HG03108 (cell line): ENCODE measurements around the gene HIPK4.
"Not testable (repeated sequence)": the region's sequence is repeated elsewhere in the genome, so short reads cannot be mapped to it uniquely, and the experiment has no call there.

Experiments used
- ATAC-seq: cut with Tn5 transposase; IDR thresholded peaks from one replicate; pipeline ENCODE4 v1.9.1; 2021; ENCODE audit warnings: moderate library complexity; ENCODE audit not compliant: unreplicated experiment

The HIPK4 gene, protein sequence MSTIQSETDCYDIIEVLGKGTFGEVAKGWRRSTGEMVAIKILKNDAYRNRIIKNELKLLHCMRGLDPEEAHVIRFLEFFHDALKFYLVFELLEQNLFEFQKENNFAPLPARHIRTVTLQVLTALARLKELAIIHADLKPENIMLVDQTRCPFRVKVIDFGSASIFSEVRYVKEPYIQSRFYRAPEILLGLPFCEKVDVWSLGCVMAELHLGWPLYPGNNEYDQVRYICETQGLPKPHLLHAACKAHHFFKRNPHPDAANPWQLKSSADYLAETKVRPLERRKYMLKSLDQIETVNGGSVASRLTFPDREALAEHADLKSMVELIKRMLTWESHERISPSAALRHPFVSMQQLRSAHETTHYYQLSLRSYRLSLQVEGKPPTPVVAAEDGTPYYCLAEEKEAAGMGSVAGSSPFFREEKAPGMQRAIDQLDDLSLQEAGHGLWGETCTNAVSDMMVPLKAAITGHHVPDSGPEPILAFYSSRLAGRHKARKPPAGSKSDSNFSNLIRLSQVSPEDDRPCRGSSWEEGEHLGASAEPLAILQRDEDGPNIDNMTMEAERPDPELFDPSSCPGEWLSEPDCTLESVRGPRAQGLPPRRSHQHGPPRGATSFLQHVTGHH

DNA sequence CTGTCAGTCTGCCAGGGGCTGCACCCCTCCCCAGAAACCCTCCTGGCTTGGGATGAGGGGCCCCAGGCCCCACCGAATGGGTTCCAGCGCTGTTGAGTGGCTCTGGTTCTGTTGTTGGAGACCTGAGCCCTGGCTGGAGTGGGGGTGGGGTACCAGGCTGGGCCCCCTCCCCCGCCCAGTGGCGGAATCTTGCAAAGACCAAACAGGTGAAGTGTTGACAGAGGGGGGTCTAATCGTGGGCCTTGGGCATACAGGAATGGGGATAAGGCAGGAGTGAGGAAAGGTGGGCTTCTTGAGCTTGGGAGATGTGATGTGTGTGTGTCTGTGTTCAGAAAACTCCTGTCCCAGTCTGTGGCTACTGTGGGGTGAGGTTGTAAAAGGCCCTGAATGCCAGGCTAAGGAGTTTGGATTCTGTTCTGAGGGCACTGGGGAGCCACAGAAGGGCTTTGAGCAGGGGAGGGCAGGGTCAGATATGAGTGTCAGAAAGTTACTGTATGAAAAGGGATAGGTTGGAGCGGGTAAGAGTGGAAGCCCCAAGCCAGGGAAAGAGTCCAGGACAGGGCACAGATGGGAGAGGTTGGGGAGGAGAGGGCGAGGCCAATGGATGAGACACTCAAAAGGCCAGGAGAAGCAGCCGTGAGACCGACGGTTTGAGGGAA is at the start of gene HIPK4:
TSS of gene HIPK4 (minus strand) at position 98 of the 659 bp plus-strand sequence. CDS start 279 bp downstream, outside the sequence.
- ATAC-seq: no peak

DNA sequence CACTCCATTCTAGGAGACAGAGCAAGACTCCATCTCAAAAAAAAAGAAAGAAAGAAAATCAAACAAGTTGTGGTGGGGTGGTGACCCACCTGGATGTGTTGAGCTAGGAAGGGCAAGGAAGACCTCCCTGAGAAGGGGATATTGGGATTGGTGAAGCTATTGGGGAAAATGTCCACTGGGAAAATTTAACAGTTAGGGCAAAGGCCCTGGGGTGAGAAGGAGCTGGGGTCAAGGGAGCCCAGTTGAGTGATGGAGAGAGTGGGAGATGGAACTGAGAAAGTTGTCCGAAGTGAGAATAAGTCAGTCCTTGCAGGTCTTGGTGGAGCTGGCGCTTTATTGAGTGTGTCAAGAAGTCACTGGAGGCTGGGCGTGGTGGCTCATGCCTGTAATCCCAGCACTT is 48.3 kb upstream of the HIPK4 start:
- ATAC-seq: no peak

DNA sequence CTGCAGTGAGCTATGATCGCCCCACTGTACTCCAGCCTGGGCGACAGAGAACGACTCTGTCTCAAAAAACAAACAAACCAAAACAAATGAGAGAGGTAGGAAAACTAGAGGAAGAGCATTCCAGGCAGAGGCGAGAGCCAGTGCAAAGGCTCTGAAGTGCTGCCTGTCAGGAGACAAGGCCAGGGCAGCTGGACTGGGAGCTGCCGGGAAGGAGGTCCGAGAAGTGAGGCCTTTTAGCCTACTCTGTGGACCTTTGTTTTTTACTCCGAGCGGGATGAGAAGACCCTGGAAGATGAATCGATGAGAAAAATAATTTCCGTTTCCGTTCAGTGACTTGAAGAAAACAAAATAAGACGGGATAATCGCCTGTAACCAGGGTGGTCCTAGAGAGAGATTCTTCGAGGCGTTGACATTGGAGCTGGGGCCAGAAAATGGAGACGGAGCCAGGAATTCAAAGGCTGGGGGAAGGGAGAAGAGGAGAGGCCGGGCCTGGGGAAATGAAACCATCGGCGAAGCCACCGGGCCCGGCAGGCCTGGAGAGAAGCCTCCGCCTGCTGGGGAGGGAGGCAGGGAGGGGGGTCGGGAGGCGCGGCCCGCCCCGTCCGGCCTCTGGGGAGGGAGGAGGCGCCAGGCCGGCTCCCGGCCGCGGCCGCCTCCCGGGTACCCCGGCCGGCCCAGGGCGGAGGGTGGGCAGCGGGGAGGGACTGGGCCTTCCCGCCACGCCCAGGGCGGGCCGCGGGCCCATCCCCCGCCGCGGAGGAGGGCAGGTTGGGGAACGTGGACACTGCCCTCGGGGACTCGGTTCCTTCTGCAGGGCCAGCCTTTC is 43.6 kb upstream of the HIPK4 start:
- ATAC-seq: peak; percentile 66

DNA sequence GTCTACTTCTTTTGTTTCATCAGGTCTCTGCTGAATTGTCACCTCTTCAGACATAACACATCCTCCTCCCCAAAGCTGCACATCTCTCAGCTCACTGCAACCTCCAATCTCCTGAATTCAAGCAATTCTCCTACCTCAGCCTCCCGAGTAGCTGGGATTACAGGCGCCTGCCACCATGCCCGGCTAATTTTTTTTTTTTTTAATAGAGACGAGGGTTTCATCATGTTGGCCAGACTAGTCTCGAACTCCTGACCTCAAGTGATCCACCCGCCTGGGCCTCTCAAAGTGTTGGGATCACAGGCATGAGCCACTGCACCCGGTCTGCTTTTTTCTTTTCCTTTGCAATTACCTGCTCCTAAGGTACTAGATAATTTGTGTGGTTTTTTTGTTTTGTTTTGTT is 42.8 kb upstream of the HIPK4 start:
- ATAC-seq: not testable (repeated sequence)

DNA sequence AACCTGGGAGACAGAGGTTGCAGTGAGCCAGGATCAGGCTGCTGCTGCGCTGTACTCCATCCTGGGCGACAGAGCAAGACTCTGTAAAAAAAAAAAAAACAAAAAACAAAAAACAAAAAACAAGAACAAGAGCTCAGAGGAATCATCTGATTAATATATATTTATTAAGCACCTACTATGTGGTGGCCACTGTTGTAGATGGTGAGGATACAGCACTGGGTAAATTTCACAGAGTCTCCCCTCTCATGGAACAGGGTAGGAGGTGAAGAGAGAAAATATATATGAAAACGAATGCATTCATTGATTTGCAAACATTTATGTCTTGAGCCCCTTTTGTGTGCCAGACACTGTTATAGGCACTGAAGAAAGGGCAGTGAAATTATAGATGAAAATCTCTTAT is 41.7 kb upstream of the HIPK4 start:
- ATAC-seq: no peak

DNA sequence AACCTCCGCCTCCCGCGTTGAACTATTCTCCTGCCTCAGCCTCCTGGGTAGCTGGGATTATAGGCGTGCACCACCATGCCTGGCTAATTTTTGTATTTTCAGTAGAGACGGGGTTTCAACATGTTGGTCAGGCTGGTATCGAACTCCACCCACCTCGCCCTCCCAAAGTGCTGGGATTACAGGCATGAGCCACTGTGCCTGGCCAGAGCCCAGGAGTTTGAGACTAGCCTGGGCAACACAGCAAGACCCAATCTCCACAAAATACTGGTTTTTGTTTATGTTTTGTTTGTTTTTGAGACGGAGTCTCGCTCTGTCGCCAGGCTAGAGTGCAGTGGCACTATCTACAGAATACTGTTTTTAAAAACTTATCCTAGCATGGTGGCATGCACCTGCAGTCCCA is 40.3 kb upstream of the HIPK4 start:
- ATAC-seq: not testable (repeated sequence)

DNA sequence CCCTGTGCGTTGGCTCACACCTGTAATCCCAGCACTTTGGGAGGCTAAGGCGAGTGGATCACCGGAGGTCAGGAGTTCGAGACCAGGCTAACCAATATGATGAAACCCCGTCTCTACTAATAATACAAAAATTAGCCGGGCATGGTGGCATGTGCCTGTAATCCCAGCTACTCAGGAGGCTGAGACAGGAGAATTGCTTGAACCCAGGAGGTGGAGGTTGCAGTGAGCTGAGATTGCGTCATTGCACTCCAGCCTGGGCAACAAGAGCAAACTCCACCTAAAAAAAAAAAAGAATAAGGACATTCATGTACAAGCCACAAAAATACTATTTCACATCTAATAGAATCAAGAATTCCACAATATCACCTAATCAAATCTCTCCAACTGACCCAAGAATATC is 38.2 kb upstream of the HIPK4 start:
- ATAC-seq: not testable (repeated sequence)

DNA sequence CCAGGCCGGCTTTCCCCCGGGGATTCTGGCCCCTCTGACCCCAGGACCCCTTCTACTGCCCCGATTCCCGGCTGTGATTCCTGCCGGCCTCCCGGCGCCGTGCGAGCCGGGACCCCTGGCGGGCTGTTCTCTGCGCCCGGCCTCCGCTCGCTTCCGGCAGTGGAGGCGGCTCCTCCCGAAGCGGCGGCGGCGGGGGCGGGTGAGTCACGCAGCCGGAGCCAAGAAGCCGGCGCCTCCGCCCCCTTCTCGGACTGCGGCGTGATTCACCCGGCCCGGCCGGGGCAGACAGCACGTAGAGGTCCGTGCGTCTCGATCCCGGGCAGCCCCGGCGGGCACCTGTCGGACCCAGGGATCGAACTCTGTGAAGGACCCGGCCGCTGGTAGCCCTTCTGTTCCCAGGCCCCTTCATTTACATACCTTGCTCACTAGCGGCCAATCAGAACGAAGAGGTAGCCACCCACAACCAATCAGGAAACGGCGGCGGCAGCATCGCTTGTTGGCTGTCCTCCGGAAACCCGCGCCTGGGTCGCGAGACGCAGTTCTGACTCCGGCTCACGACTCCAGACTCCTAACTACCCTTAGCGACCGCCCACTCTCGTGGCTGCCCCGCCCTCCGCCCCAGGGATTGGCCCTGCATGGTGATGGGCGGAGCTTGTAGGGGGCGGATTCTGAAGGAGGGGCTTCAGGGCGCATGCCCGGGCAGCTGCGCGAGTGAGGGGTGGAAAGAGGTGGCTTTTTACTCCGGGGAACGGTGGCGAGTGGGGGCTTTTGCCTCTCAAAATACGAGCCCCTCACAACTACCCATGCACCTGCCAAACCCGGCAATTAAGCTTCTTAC is 35.7 kb upstream of the HIPK4 start, which contains the start of gene SERTAD1:
TSS of gene SERTAD1 (minus strand) at position 543 of the 838 bp plus-strand sequence. CDS start 2,446 bp downstream, outside the sequence.
- ATAC-seq: peak; percentile 77

DNA sequence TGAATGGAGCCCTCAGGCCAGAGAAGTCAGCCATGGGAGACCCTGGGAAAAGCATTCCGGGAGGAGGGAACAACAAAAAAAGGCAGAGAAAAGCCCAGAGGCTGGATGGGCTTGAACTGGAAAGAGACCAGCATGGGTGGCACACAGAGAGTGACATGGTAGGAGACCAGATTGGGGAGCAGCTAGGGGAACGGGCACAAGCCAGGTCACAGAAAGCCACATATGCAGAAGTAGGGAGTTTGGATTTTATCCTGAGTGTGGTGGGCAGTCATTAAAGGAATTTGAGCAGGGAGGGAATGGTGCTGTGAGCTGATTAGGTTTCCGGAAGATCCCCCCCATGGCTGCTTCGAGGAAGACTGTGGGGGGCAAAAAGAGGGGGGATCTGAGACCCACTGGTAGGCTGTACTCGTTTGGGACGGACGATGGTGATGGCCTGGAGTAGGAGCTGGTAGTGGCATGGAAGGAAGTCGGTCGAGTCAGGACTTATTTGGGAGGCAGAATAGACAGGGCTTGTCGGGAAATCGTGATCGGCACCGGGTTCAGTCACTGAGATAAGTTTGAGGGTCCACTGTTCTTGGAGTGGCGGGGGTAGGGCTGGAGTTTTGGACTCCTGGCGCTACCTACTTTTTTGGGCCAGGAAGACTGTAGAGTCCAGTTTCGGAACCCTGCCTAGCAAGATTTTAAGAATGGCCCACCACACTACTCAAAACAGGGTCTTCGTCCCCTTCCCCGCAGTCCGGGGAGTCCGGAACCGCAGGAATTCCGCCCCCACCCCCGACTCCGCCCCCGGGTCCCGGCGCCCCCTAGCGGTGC is 34.9 kb upstream of the HIPK4 start:
- ATAC-seq: no peak

DNA sequence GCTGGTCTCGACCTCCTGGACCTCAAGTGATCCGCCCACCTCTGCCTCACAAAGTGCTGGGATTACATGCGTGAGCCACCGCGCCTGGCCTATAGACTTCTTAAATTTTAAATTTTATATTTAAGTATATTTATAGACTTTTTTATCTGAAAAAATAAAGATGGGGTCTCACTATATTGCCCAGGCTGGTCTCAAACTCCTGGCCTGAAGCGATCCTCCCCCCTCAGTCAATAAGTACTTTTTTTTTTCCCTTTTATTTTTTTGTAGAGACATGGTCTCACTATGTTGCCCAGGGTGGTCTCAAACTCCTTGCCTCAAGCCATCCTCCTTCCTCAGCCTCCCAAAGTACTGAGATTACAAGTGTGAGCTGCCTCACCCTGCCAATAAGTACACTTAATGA is 34.0 kb upstream of the HIPK4 start:
- ATAC-seq: no peak

DNA sequence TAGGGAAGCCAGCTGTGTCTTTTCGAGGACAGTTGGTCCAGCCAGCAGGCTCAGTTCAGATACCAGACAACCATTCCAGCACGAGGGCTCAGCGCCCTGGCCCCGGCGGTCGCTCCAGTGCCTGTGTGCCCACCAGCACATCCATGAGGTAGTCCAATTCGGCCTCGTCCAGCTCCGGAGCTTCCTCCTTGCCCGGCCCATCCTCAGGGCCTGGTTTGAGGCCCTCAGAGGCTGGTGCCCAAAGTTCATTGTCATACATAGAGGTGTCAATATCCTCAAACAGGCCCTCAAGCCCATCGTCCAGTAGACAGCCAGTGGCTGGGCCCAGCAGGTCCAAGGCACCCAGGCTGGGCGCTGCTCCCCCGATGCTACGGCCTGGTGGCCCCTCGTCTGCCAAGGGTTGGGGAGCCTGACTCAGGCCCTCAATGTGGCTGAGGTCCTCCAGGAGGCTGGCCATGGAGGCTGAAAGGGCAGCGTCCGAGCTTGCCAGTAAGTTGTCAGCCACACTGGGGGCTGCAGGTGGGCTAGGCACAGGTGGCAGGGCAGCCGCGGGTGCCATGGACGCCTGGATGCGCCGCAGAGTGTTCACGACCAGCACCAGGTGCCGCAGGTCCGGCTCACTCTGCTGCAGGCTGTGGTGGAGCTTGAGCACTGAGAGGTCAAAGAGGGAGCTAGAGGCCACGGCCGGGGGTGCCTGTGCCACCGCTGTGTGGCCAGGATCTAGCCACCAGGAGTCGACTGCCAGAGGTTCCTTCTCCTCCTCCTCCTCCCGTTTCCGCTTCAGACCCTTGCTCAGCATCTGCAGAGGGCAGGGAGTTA is 33.0 kb upstream of the HIPK4 start:
- ATAC-seq: no peak

DNA sequence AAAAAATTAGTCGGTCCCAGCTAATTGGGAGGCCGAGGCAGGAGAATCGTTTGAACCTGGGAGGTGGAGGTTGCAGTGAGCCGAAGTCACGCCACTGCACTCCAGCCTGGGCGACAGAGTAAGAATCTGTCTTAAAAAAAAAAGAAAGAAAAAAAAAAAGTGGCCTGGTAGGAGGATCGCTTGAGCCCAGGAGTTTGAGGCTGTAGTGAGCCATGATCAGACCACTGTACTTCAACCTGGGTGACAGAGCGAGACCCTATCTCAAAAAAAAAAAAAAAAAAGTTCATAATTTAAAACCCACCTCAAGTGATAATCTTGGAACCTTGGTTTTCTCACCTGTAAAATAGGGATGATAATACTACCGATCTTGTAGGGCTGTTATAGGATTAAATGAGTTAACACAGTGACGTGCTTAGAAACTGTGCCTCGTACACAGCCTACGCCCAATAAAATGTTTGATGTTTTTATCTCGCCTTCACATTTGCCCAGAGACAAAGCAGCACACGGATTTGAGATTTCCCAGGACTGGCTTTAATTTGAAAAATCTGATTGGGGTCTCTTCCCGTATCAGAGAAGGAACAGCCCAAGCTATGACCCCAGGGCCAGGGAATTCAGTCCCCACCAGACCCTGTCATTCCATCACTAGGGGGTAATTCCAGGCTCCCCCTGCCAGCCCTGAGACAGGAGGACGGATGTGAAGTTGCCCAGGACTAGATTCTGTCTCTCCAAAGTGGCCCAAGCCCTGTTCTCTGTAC is 32.2 kb upstream of the HIPK4 start:
- no peak for ATAC-seq

DNA sequence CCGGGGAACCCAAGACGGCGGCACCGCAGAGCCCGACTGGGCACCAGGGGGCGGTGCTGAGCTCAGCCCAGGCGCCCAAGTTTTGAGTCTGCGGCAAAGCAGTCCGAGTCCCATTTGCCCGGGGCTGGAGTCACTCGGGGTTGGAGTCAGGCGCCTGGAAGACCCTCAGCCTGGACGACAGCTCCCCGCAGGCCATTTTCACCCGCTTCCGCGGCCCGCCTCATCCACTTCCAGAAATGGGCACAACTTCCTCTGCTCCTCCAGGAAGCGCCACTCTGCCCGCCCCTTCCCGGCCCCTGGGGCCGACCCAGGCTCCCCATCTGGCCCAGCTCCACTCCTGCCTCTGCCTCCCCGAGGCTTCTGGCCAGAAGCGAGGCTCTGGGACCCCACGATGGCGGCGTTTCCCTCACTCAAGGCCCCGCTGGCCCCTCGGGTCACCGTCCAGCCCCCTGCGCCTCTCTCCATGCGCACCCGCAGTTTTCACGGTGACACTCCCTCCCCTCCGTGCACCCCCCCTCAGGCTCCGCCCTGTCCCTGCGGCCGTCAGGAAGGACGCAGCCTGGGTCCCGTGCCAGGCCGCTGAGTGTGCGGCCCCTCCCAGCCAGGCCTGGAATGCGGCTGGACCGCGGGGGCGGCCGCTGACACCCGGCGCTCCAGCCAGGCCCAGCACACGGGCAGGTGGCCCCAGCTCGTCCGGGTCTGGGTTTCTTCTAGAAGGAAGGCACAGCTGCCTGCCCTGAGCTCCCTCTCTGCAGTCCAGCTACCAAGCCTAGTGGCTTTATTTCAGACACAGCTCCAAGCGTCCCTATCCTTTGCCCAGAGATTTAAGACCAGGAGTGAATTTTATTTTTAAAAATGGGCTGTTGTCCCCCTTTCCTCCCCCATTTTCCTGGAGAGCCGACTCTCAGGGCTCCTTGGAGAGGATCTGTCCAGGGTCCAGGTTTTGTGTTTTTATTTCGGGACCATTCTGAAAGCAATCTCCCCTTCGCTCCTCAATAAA is 31.1 kb upstream of the HIPK4 start:
- ATAC-seq: peak; percentile 36

DNA sequence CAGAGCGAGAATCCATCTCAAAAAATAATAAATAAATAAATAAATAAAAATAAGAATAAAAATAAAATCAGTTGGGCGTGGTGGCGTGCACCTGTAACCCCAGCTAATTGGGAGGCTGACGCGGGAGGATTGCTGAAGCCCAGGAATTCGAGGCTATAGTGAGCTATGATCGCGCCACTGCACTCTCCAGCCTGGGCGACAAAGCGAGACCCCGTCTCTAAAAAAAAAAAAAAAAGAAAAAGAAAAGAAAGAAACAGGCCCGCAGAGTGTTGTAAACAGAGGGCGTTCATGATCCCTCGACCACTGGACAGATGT is 30.4 kb upstream of the HIPK4 start:
- ATAC-seq: no peak

DNA sequence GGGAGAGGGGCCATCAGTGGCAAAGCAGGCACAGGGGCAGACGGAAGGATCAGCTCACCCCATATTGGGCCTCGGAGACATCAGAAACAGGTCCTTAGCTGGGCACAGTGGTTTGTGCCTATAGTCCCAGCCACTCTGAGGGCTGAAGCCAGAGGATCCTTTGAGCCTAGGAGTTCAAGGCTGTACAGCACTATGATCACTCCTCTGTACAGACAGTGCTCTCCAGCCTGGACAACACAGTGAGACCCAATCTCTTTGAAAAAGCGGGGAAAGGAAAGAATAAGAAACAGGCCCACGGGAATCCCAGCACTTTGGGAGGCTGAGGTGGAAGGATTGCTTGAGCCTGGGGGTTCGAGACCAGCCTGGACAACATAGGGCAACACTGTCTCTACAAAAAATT is 29.8 kb upstream of the HIPK4 start:
- no peak for ATAC-seq

DNA sequence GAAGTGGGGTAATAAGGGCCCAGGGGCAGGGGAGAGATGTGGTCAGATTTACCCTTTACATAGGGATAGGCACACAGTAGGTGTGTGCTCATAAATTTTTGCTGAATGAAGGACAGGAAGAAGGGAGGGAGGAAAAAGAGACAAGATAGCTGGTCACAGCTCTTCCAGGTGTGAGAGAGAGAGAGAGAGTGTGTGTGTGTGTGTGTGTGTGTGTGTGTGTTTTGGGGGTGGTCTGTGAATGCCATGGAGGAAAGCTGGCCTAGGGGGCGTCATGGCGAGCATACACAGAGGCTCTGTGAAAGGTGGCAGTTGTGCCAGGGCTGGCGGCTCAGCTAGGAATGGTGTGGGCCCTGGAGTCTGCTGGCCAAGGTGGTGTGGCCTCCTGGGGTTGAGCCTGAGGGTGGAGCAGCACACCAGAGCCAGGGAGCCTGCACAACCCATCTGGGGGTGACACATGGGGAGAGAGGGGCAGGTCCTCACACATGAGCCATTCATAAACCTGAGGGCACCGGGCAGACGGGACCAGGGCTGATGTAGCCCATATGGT is 29.2 kb upstream of the HIPK4 start:
- no peak for ATAC-seq
